H9 (cell line): Measurements from ENCODE around the gene KRT1. TPM values are rescaled to one million over a fixed set of nuclear protein-coding genes. Genes with fewer than 3 reads are reported as not detected.

Experiments used
- DNase-seq: peaks from one replicate; pipeline ENCODE4 v3.0.0-alpha.2; 2017
- H2AFZ ChIP-seq: one replicate; pipeline ENCODE4 v1.6.1; 2013; ENCODE audit warnings: mild to moderate bottlenecking, low read length, control low read depth, moderate library complexity
- H2AK5ac ChIP-seq: 2 replicates; pipeline ENCODE4 v1.6.1; 2013; ENCODE audit warnings: low read length, control low read depth, mixed read lengths; ENCODE audit not compliant: insufficient read length
- H2BK120ac ChIP-seq: one replicate; pipeline ENCODE4 v1.6.1; 2013; ENCODE audit warnings: low read depth, mild to moderate bottlenecking, low read length, control low read depth, inconsistent platforms; ENCODE audit not compliant: poor library complexity, severe bottlenecking
- H2BK12ac ChIP-seq: 2 replicates; pipeline ENCODE4 v1.6.1; 2013; ENCODE audit warnings: low read length, control low read depth, mixed read lengths, low read depth; ENCODE audit not compliant: insufficient read length
- H2BK15ac ChIP-seq: 2 replicates; pipeline ENCODE4 v1.6.1; 2013; ENCODE audit warnings: low read depth, low read length, control low read depth
- H2BK20ac ChIP-seq: one replicate; pipeline ENCODE4 v1.6.1; 2013; ENCODE audit warnings: low read depth, mild to moderate bottlenecking, low read length, control low read depth, inconsistent platforms; ENCODE audit not compliant: poor library complexity, severe bottlenecking
- H2BK5ac ChIP-seq: 2 replicates; pipeline ENCODE4 v1.6.1; 2013; ENCODE audit warnings: low read length, control low read depth, mixed read lengths; ENCODE audit not compliant: insufficient read length
- H3K14ac ChIP-seq: 2 replicates; pipeline ENCODE4 v1.6.1; 2013; ENCODE audit warnings: low read length, control low read depth; ENCODE audit not compliant: insufficient read depth
- H3K18ac ChIP-seq: 2 replicates; pipeline ENCODE4 v1.6.1; 2013; ENCODE audit warnings: low read depth, mild to moderate bottlenecking, mixed read lengths, low read length, control low read depth; ENCODE audit not compliant: insufficient read length
- H3K23ac ChIP-seq: 2 replicates; pipeline ENCODE4 v1.6.1; 2013; ENCODE audit warnings: low read length, control low read depth, mixed read lengths, low read depth; ENCODE audit not compliant: insufficient read length
- H3K23me2 ChIP-seq: 2 replicates; pipeline ENCODE4 v1.6.1; 2013; ENCODE audit warnings: low read depth, mild to moderate bottlenecking, mixed read lengths, low read length, control low read depth; ENCODE audit not compliant: insufficient read length, poor library complexity, severe bottlenecking
- H3K27ac ChIP-seq: 2 replicates; pipeline ENCODE4 v1.5.1; 2013; ENCODE audit warnings: low read length, control low read depth, mixed read lengths, low read depth; ENCODE audit not compliant: insufficient read length
- H3K27me3 ChIP-seq: 2 replicates; pipeline ENCODE4 v1.6.1; 2013; ENCODE audit warnings: low read length, control low read depth, inconsistent platforms; ENCODE audit not compliant: insufficient read depth
- H3K4ac ChIP-seq: 2 replicates; pipeline ENCODE4 v1.6.1; 2013; ENCODE audit warnings: low read depth, mild to moderate bottlenecking, control low read depth, inconsistent platforms, low read length, moderate library complexity
- H3K4me1 ChIP-seq: 2 replicates; pipeline ENCODE4 v1.6.1; 2013; ENCODE audit warnings: low read length, control low read depth, inconsistent platforms; ENCODE audit not compliant: insufficient read depth
- H3K4me2 ChIP-seq: 2 replicates; pipeline ENCODE4 v1.6.1; 2013; ENCODE audit warnings: low read length, control low read depth, mixed read lengths; ENCODE audit not compliant: insufficient read length, insufficient read depth
- H3K56ac ChIP-seq: 2 replicates; pipeline ENCODE4 v1.6.1; 2013; ENCODE audit warnings: low read depth, mild to moderate bottlenecking, mixed read lengths, low read length, control low read depth; ENCODE audit not compliant: insufficient read length
- H3K79me1 ChIP-seq: 2 replicates; pipeline ENCODE4 v1.6.1; 2013; ENCODE audit warnings: low read depth, mild to moderate bottlenecking, moderate library complexity, low read length, control low read depth, inconsistent platforms; ENCODE audit not compliant: insufficient read depth, poor library complexity, severe bottlenecking
- H3K79me2 ChIP-seq: 2 replicates; pipeline ENCODE4 v1.6.1; 2013; ENCODE audit warnings: low read length, control low read depth, inconsistent platforms; ENCODE audit not compliant: insufficient read depth
- H3K9ac ChIP-seq: 2 replicates; pipeline ENCODE4 v1.6.1; 2013; ENCODE audit warnings: low read length, control low read depth, mixed read lengths; ENCODE audit not compliant: insufficient read length; ENCODE audit errors: extremely low read depth
- H3K9me3 ChIP-seq: one replicate; pipeline ENCODE4 v1.6.1; 2013; ENCODE audit warnings: low read depth, low read length, inconsistent platforms; ENCODE audit not compliant: control insufficient read depth
- H3T11ph ChIP-seq: one replicate; pipeline ENCODE4 v1.6.1; 2013; ENCODE audit warnings: mild to moderate bottlenecking, low read length, control low read depth, inconsistent platforms
- H4K20me1 ChIP-seq: one replicate; pipeline ENCODE4 v1.6.1; 2013; ENCODE audit not compliant: control insufficient read depth, insufficient read length, insufficient read depth
- H4K5ac ChIP-seq: 2 replicates; pipeline ENCODE4 v1.6.1; 2013; ENCODE audit warnings: low read depth, mild to moderate bottlenecking, mixed read lengths, low read length, control low read depth; ENCODE audit not compliant: insufficient read length
- H4K8ac ChIP-seq: replicated peaks from 2 replicates; pipeline ENCODE4 v1.6.1; 2013; ENCODE audit warnings: low read length, control low read depth, mixed read lengths, low read depth; ENCODE audit not compliant: insufficient read length
- H4K91ac ChIP-seq: 2 replicates; pipeline ENCODE4 v1.6.1; 2013; ENCODE audit warnings: low read depth, mild to moderate bottlenecking, moderate library complexity, mixed read lengths, low read length, control low read depth; ENCODE audit not compliant: insufficient read length
- H3K27ac Mint-ChIP-seq, 3 experiments: 2 replicates in 2 of 3; 3 replicates in 1 of 3; pipeline ENCODE4 v1.8.0; 2020 to 2021; ENCODE audit warnings: mixed read lengths in 3 of 3, mild to moderate bottlenecking in 1 of 3, moderate library complexity in 1 of 3
- H3K27me3 Mint-ChIP-seq: 2 replicates; pipeline ENCODE4 v1.8.0; 2021; ENCODE audit warnings: low read depth, mild to moderate bottlenecking, moderate library complexity, mixed read lengths
- H3K36me3 Mint-ChIP-seq, 3 experiments: 2 replicates in 2 of 3; 3 replicates in 1 of 3; pipeline ENCODE4 v1.8.0; 2020 to 2021; ENCODE audit warnings: low read depth in 3 of 3, mixed read lengths in 3 of 3; ENCODE audit not compliant: insufficient read depth in 1 of 3
- H3K4me1 Mint-ChIP-seq, 2 experiments: 2 replicates each; pipeline ENCODE4 v1.8.0; 2020; ENCODE audit warnings: mixed read lengths in 2 of 2
- H3K4me3 Mint-ChIP-seq, 2 experiments: 2 replicates in 1 of 2; 3 replicates in 1 of 2; pipeline ENCODE4 v1.8.0; 2020 to 2021; ENCODE audit warnings: mild to moderate bottlenecking in 2 of 2, mixed read lengths in 2 of 2, moderate library complexity in 1 of 2
- H3K9me3 Mint-ChIP-seq, 2 experiments: 2 replicates in 1 of 2; 3 replicates in 1 of 2; pipeline ENCODE4 v1.8.0; 2020; ENCODE audit warnings: mild to moderate bottlenecking in 2 of 2, mixed read lengths in 2 of 2, moderate library complexity in 1 of 2
- WGBS: extraction: QIAGEN DNeasy Blood & Tissue Kit; methylation state at CpG from one replicate; pipeline ENCODE4 v1.1.7; 2013; ENCODE audit warnings: missing lambda C conversion rate, low lambda C conversion rate, mixed read lengths; ENCODE audit not compliant: insufficient read length; ENCODE audit errors: extremely low coverage; 5-methylcytosine and 5-hydroxymethylcytosine counted together
- total RNA-seq: library from RNA; stranded (reverse); gene quantifications from 2 replicates; pipeline ENCODE4 v1.2.1, GENCODE V29; 2021
- TF ChIP-seq, protein P1 (sequence below): fragments of 200-600 bp; sonication (generic); conservative IDR thresholded peaks from 3 replicates; pipeline ENCODE4 v1.8.0; 2021; ENCODE audit warnings: antibody characterized with exemption, mild to moderate bottlenecking

KRT1 gene
- total RNA-seq, 1 experiment from 2014 or later: not detected

DNA sequence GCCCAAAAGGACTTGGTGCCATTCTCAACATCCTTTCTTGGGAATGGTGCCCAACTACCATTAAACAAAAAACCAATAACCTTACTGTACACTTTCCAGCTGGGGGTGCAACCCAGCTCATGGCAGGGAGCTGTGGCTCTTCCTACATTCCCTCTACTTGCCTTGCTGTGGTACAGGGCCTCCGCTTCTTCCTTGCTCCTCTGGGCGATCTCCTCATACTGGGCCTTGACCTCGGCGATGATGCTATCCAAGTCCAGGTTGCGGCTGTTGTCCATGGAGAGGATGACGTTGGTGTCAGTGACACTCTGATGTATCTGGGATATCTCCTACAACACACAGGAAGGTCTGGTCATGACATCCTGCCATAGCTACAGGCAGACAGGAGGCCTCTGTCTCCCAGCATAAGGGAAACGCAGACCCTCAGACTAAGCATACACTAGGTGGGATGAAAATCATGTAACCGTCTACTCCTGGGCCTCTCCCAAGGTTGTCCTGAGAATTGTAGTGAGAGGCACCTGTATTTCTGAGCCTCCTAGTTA is 32.1 kb downstream of the KRT1 start:
- no peaks in the 10 kb centered on the region for H3K23me2 ChIP-seq
- H3K4me2 ChIP-seq: no peak overlapping the region
- no peak overlapping the region for H3K56ac ChIP-seq
- H2BK5ac ChIP-seq: no peak overlapping the region
- no peak overlapping the region for H2AK5ac ChIP-seq
- H3K79me1 ChIP-seq: no peaks in the 10 kb centered on the region
- Mint-ChIP-seq H3K9me3 (peaks cover 2 to 9% of the 10 kb centered on the region in 2 experiments; a peak in 2 of 5 replicates), H3K36me3 (no peaks in the 10 kb centered on the region), H3K4me3 (no peak overlapping the region), H3K4me1 (no peaks in the 10 kb centered on the region), H3K27ac (peak overlapping the region in 1 of 3 experiments; percentile 34; a peak in 1 of 7 replicates), H3K27me3 (peaks cover 24% of the 10 kb centered on the region)
- H2AFZ ChIP-seq: no peak overlapping the region
- TF ChIP-seq, protein P1, sequence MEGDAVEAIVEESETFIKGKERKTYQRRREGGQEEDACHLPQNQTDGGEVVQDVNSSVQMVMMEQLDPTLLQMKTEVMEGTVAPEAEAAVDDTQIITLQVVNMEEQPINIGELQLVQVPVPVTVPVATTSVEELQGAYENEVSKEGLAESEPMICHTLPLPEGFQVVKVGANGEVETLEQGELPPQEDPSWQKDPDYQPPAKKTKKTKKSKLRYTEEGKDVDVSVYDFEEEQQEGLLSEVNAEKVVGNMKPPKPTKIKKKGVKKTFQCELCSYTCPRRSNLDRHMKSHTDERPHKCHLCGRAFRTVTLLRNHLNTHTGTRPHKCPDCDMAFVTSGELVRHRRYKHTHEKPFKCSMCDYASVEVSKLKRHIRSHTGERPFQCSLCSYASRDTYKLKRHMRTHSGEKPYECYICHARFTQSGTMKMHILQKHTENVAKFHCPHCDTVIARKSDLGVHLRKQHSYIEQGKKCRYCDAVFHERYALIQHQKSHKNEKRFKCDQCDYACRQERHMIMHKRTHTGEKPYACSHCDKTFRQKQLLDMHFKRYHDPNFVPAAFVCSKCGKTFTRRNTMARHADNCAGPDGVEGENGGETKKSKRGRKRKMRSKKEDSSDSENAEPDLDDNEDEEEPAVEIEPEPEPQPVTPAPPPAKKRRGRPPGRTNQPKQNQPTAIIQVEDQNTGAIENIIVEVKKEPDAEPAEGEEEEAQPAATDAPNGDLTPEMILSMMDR: no peak
- no peaks in the 10 kb centered on the region for H3K27me3 ChIP-seq
- no peak overlapping the region for H3T11ph ChIP-seq
- no peaks in the 10 kb centered on the region for H3K4me1 ChIP-seq
- H4K20me1 ChIP-seq: no peaks in the 10 kb centered on the region
- H3K27ac ChIP-seq: no peak overlapping the region
- H3K23ac ChIP-seq: no peak overlapping the region
- no peak overlapping the region for H2BK20ac ChIP-seq
- H2BK15ac ChIP-seq: no peak overlapping the region
- no peaks in the 10 kb centered on the region for H3K9me3 ChIP-seq
- no peak overlapping the region for H3K9ac ChIP-seq
- no peak overlapping the region for H3K14ac ChIP-seq
- no peak overlapping the region for H3K18ac ChIP-seq
- no peak overlapping the region for H4K91ac ChIP-seq
- no peak overlapping the region for H3K4ac ChIP-seq
- no peak overlapping the region for H4K8ac ChIP-seq
- H3K79me2 ChIP-seq: no peaks in the 10 kb centered on the region
- peak; percentile 12 for DNase-seq
- H4K5ac ChIP-seq: no peak overlapping the region
- no CpG with 5 or more reads among the region's 8 CpGs for WGBS
- H2BK12ac ChIP-seq: no peak overlapping the region
- H2BK120ac ChIP-seq: no peak overlapping the region
